HTR-8/SVneo (cell line): ENCODE measurements around the gene DIPK1B.
A peak's percentile ranks its signal among the peaks of the same experiment; 100 is the strongest.
"Not testable (repeated sequence)": the region's sequence is repeated elsewhere in the genome, so short reads cannot be mapped to it uniquely, and the experiment has no call there.

Source experiments
- DNase-seq: peaks from one replicate; pipeline ENCODE4 v3.0.0; 2011; ENCODE audit warnings: low spot score, mixed read lengths; ENCODE audit not compliant: insufficient read length
- FAIRE-seq: peaks from 2 replicates; lab custom pipeline; 2011; peaks lifted over from hg19 to GRCh38; lab: Jason Lieb, UNC

The DIPK1B gene

GRCh38 chr9:136760834-136761544, 48.6 kb downstream of the DIPK1B start:
- peak; percentile 62 for FAIRE-seq
- DNase-seq, result peak; percentile 72

GRCh38 chr9:136761545-136761981, 49.2 kb downstream of the DIPK1B start:
- no peak for DNase-seq
- FAIRE-seq, result no peak

GRCh38 chr9:136762221-136762691, 49.9 kb downstream of the DIPK1B start:
- FAIRE-seq, result no peak
- no peak for DNase-seq

- FAIRE-seq (no peak), DNase-seq (no peak)
Observed at GRCh38 chr9:136762915-136763648, 50.7 kb downstream of the DIPK1B start.

GRCh38 chr9:136763649-136764035, 51.3 kb downstream of the DIPK1B start:
- DNase-seq, result no peak
- FAIRE-seq, result no peak

GRCh38 chr9:136764301-136764891, 52.0 kb downstream of the DIPK1B start, which contains the start of gene LCN15:
LCN15 (minus strand) TSS chr9:136764518; CDS start chr9:136764488, 30 bp downstream.
- FAIRE-seq (no peak), DNase-seq (no peak)

GRCh38 chr9:136765041-136765440, 52.7 kb downstream of the DIPK1B start:
- FAIRE-seq (no peak), DNase-seq (no peak)

GRCh38 chr9:136765745-136766409, 53.5 kb downstream of the DIPK1B start:
- FAIRE-seq, DNase-seq: not testable (repeated sequence)

GRCh38 chr9:136766410-136767120, 54.2 kb downstream of the DIPK1B start:
- DNase-seq, FAIRE-seq: not testable (repeated sequence)

GRCh38 chr9:136769710-136770191, 57.4 kb downstream of the DIPK1B start:
- DNase-seq, result no peak
- no peak for FAIRE-seq

- DNase-seq (no peak), FAIRE-seq (no peak)
Observed at GRCh38 chr9:136771907-136772415, 59.6 kb downstream of the DIPK1B start.

GRCh38 chr9:136773386-136774044, 61.1 kb downstream of the DIPK1B start:
- DNase-seq, result no peak

More at GRCh38 chr9:136773386-136774044, 61.1 kb downstream of the DIPK1B start:
- FAIRE-seq, result no peak
